ENCODE data around the gene CLDN20. TPM values are rescaled to one million over a fixed set of nuclear protein-coding genes. Genes with fewer than 3 reads are reported as not detected.

The CLDN20 gene
- total RNA-seq, 1 donor from 2014 or later, result not detected

- intact Hi-C loops (cut with micrococcal nuclease), result no loop called here
- Histone ChIP-seq H3K36me3 (no peaks in the 10 kb centered on the region), H3K9me3 (replicated peaks) (no peaks in the 10 kb centered on the region), H3K4me3 (no peak overlapping the region), H3K27me3 (ENCODE audit: low read depth) (no peaks in the 10 kb centered on the region), H3K27ac (replicated peaks) (no peak overlapping the region), H3K4me1 (peaks cover under 1% of the 10 kb centered on the region)
- TF ChIP-seq CTCF (IDR thresholded peaks at IDR 0.05; ENCODE audit: borderline replicate concordance), result no peak
- no peak for DNase-seq
Observed at GRCh38 chr6:155245193-155245592, 18.6 kb upstream of the CLDN20 start.

- H3K27me3 ChIP-seq (ENCODE audit: low read depth), result no peaks in the 10 kb centered on the region
- no peaks in the 10 kb centered on the region for H3K9me3 ChIP-seq (replicated peaks)
- no peak for DNase-seq
- H3K4me3 ChIP-seq, result no peak overlapping the region
- peaks cover 4% of the 10 kb centered on the region for H3K36me3 ChIP-seq
- peaks cover 7% of the 10 kb centered on the region for H3K4me1 ChIP-seq
- intact Hi-C loops (cut with micrococcal nuclease), result no loop called here
- no peak overlapping the region for H3K27ac ChIP-seq (replicated peaks)
- TF ChIP-seq CTCF (IDR thresholded peaks at IDR 0.05; ENCODE audit: borderline replicate concordance), result no peak
Observed at GRCh38 chr6:155245831-155246230, 18.0 kb upstream of the CLDN20 start.

GRCh38 chr6:155246825-155247224, 17.0 kb upstream of the CLDN20 start:
- no peak for DNase-seq
- H3K27ac ChIP-seq (replicated peaks), result no peak overlapping the region
- H3K4me1 ChIP-seq, result peaks cover 17% of the 10 kb centered on the region
- H3K36me3 ChIP-seq, result peaks cover 8% of the 10 kb centered on the region
- H3K27me3 ChIP-seq (ENCODE audit: low read depth), result no peaks in the 10 kb centered on the region
- no peak for TF ChIP-seq CTCF (IDR thresholded peaks at IDR 0.05; ENCODE audit: borderline replicate concordance)
- no peaks in the 10 kb centered on the region for H3K9me3 ChIP-seq (replicated peaks)
- intact Hi-C loops (cut with micrococcal nuclease), result no loop called here
- no peak overlapping the region for H3K4me3 ChIP-seq

GRCh38 chr6:155247618-155248007, 16.2 kb upstream of the CLDN20 start:
- intact Hi-C loops (cut with micrococcal nuclease), result no loop called here
- TF ChIP-seq CTCF (IDR thresholded peaks at IDR 0.05; ENCODE audit: borderline replicate concordance), result no peak
- Histone ChIP-seq H3K36me3 (peaks cover 15% of the 10 kb centered on the region), H3K27me3 (ENCODE audit: low read depth) (no peaks in the 10 kb centered on the region), H3K9me3 (replicated peaks) (no peaks in the 10 kb centered on the region), H3K4me1 (peaks cover 22% of the 10 kb centered on the region), H3K4me3 (no peak overlapping the region), H3K27ac (replicated peaks) (no peak overlapping the region)
- no peak for DNase-seq

GRCh38 chr6:155248008-155249001, 15.5 kb upstream of the CLDN20 start:
- intact Hi-C loops (cut with micrococcal nuclease), result no loop called here
- no peak for DNase-seq
- Histone ChIP-seq H3K4me1 (peaks cover 29% of the 10 kb centered on the region), H3K9me3 (replicated peaks) (no peaks in the 10 kb centered on the region), H3K36me3 (peaks cover 21% of the 10 kb centered on the region), H3K4me3 (no peak overlapping the region), H3K27ac (replicated peaks) (no peak overlapping the region), H3K27me3 (ENCODE audit: low read depth) (no peaks in the 10 kb centered on the region)
- TF ChIP-seq CTCF (IDR thresholded peaks at IDR 0.05; ENCODE audit: borderline replicate concordance), result peak; percentile 73
